HEK293T (cell line): ENCODE data around the gene CPNE4.
"Not testable (repeated sequence)": the region's sequence is repeated elsewhere in the genome, so short reads cannot be mapped to it uniquely, and the experiment has no call there.

Experiments
- BHLHE40 ChIP-seq: fragments of 450-650 bp; IDR thresholded peaks from 2 replicates; pipeline ENCODE4 v1.6.1; 2016; ENCODE audit warnings: mild to moderate bottlenecking, moderate library complexity, borderline replicate concordance
- CTBP1 ChIP-seq: fragments of 450-650 bp; IDR thresholded peaks from 2 replicates; pipeline ENCODE4 v1.6.1; 2016; ENCODE audit warnings: borderline replicate concordance
- FOXA1 ChIP-seq: fragments of 450-650 bp; IDR thresholded peaks from 2 replicates; pipeline ENCODE4 v1.6.1; 2016; ENCODE audit warnings: mild to moderate bottlenecking
- FOXK2 ChIP-seq: fragments of 450-650 bp; IDR thresholded peaks from 2 replicates; pipeline ENCODE4 v1.6.1; 2016; ENCODE audit warnings: mild to moderate bottlenecking
- FOXM1 ChIP-seq: fragments of 450-650 bp; IDR thresholded peaks from 2 replicates; pipeline ENCODE4 v1.6.1; 2017; ENCODE audit warnings: mild to moderate bottlenecking, borderline replicate concordance
- L3MBTL2 ChIP-seq: fragments of 450-650 bp; conservative IDR thresholded peaks from 2 replicates; pipeline ENCODE4 v1.6.1; 2016; ENCODE audit warnings: mild to moderate bottlenecking
- SP1 ChIP-seq: fragments of 450-650 bp; IDR thresholded peaks from 2 replicates; pipeline ENCODE4 v1.6.1; 2017
- SUZ12 ChIP-seq: fragments of 450-650 bp; IDR thresholded peaks from 2 replicates; pipeline ENCODE4 v1.6.1; 2016; ENCODE audit warnings: mild to moderate bottlenecking
- TARDBP ChIP-seq: fragments of 450-650 bp; IDR thresholded peaks from 2 replicates; pipeline ENCODE4 v1.6.1; 2016

GRCh38 chr3:131963442-131963841, 71.4 kb downstream of the CPNE4 start:
- not testable (repeated sequence) for TF ChIP-seq L3MBTL2, CTBP1, FOXK2, BHLHE40, FOXM1, SP1, TARDBP, SUZ12, FOXA1
